ENCODE results near the gene GCFC2.

Gene GCFC2

GRCh38 chr2:75622500-75622899 lies 88.2 kb downstream of the GCFC2 start:
- DNase-seq, result no peak

- no peak for DNase-seq
Observed at GRCh38 chr2:75621228-75621627, 89.5 kb downstream of the GCFC2 start.

DNA sequence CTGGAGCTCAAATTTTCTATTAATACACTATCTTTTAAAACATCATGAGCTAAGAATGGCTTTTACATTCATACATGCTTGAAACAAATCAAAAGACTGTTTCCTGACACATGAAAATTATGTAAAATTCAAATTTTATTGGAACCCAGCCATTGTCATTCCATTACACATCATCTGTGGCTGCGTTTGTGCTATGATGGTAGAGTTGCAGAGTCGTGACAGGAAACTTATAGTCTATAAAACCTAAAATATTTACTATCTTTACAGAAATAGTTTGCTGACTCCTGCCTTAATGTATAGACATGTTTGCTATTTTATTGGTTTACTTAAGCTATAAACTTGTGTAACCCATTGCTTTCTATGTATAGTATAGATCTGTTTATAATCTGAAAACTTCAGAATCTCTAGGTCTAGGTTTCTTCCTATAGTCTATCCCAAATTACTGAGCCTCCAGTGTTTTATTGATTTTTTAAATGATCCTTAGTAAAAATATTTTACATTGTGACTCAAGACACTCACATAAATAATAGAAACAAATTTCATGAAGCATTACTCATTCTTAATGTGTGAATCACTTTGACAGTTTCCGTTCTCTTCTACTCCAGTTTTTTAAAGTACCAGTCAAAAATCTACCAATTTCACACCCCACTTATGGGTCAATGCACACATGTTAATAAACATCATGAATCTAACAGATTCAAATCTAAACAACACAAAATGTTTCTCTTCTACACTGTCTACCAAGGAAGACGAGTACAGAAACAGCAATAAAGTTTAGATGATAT lies 90.6 kb downstream of the GCFC2 start:
- no peak for DNase-seq

DNA sequence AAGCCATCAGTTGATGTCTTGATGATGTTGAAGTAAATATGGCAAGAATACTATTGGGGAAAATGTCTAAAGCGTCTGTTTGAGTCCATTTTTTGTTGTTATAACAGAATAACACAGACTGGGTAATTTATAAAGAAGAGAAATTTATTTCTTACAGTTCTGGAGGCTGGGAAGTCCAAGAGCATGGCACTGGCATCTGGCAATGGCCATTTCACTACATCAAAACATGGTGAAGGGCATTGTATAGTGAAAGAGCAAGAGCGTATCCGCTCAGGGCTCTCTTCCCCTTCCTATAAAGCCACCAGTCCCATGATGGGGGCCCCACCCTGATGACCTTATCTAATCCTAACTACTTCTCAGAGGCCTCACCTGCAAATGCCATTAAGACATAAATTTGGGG lies 93.8 kb downstream of the GCFC2 start:
- no peak for DNase-seq

- DNase-seq, result no peak
Observed at GRCh38 chr2:75616406-75616805, 94.3 kb downstream of the GCFC2 start.

DNA sequence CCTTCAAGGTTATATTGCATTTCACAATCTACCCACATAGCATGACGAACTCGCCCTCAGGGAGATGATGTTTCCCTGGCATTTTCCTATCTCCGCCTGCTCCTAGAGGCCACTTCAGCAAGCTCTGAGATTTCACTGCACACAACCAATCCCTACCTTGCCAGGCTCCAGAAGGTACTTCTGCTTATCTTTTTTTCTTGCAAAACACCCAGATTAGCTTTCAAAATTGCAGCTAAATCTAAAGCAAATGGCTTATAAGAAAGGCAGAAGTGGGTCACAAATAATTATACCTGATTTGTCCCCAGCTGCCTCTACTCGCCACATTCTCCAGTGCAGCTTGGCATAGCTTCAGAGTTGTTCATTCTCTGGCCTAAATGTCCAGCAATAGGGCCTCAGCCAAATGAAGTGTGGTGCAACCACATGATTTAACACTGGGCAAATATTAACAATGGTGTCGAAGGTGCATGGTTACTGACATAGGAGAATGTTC lies 96.5 kb downstream of the GCFC2 start:
- DNase-seq, result no peak

- no peak for DNase-seq
Observed at GRCh38 chr2:75612862-75613243, 97.9 kb downstream of the GCFC2 start.
